Gastrocnemius medialis (tissue), 4 donors: ENCODE data around the gene NOL4L. TPM values are rescaled to one million over a fixed set of nuclear protein-coding genes. Genes with fewer than 3 reads are reported as not detected.

Experiments used
- ATAC-seq, 2 donors: fragments of 150-250 bp; one replicate each; pipeline ENCODE4 v1.9.1; 2016
- DNase-seq, 2 donors: peaks; one replicate each; pipeline ENCODE4 v3.0.0-alpha.2; 2019
- H3K27ac ChIP-seq, 4 donors: fragments of 200-600 bp; sonication (generic); 1 replicate in 1 of 4; 2 replicates in 3 of 4; pipeline ENCODE4 v1.5.1; 2016 to 2018; ENCODE audit warnings: mild to moderate bottlenecking in 2 of 4, moderate library complexity in 1 of 4
- H3K27me3 ChIP-seq, 3 donors: fragments of 200-600 bp; sonication (generic) in 2 of 3; 1 replicate in 1 of 3; 2 replicates in 2 of 3; pipeline versions ENCODE4 v1.5.1 to v1.6.0; 2016 to 2019; ENCODE audit warnings: mild to moderate bottlenecking in 1 of 3, moderate library complexity in 1 of 3
- H3K36me3 ChIP-seq, 2 donors: fragments of 200-600 bp; sonication (generic) in 1 of 2; one replicate each; pipeline ENCODE4 v1.5.1; 2017 to 2018
- H3K4me1 ChIP-seq, 2 donors: fragments of 200-600 bp; sonication (generic) in 1 of 2; one replicate each; pipeline ENCODE4 v1.5.1; 2016 to 2017; ENCODE audit warnings: mild to moderate bottlenecking in 2 of 2
- H3K4me3 ChIP-seq, 4 donors: fragments of 200-600 bp; sonication (generic) in 3 of 4; 1 replicate in 1 of 4; 2 replicates in 3 of 4; pipeline ENCODE4 v1.5.1; 2016 to 2019; ENCODE audit warnings: mild to moderate bottlenecking in 2 of 4
- H3K9me3 ChIP-seq, 3 donors: fragments of 200-600 bp; sonication (generic) in 2 of 3; 1 replicate in 1 of 3; 2 replicates in 2 of 3; pipeline ENCODE4 v1.5.1; 2016 to 2019
- POLR2A ChIP-seq, 2 donors: fragments of 450-650 bp; IDR thresholded peaks; one replicate each; pipeline ENCODE4 v1.6.1; 2017; ENCODE audit warnings: antibody characterized with exemption in 2 of 2, mild to moderate bottlenecking in 2 of 2, moderate library complexity in 2 of 2
- in situ Hi-C, 4 donors: fragments of 200-750 bp; cut with MboI; loops; one replicate each; pipeline versions ENCODE4 v1.15.0 to v1.8.0; 2017; ENCODE audit warnings: low sequenced_read_pairs in 4 of 4
- intact Hi-C: fragments of 100-400 bp; cut with DNase I; formaldehyde crosslinking; loops from one replicate; pipeline ENCODE4 v1.15.1; 2023; ENCODE audit warnings: low total_unique reads
- total RNA-seq, 4 donors: library from RNA; depleted of rRNA; stranded (reverse); fragments of >200 nt; gene quantifications; one replicate each; pipeline versions ENCODE4 v1.1.0 to v1.2.3, GENCODE V29; 2016
- TF ChIP-seq, protein P1 (sequence below), 5 experiments: fragments of 450-650 bp in 3 of 5; fragments of 200-600 bp in 2 of 5; sonication (generic) in 2 of 5; IDR thresholded peaks in 4 of 5; conservative IDR thresholded peaks in 1 of 5; 1 replicate in 4 of 5; 2 replicates in 1 of 5; pipeline ENCODE4 v1.5.1; 2016 to 2019; ENCODE audit warnings: antibody characterized with exemption in 5 of 5, mild to moderate bottlenecking in 3 of 5, moderate library complexity in 3 of 5

NOL4L gene
- total RNA-seq, 4 donors from 2014 or later: 1.4 to 1.9 (median 1.7) TPM

DNA sequence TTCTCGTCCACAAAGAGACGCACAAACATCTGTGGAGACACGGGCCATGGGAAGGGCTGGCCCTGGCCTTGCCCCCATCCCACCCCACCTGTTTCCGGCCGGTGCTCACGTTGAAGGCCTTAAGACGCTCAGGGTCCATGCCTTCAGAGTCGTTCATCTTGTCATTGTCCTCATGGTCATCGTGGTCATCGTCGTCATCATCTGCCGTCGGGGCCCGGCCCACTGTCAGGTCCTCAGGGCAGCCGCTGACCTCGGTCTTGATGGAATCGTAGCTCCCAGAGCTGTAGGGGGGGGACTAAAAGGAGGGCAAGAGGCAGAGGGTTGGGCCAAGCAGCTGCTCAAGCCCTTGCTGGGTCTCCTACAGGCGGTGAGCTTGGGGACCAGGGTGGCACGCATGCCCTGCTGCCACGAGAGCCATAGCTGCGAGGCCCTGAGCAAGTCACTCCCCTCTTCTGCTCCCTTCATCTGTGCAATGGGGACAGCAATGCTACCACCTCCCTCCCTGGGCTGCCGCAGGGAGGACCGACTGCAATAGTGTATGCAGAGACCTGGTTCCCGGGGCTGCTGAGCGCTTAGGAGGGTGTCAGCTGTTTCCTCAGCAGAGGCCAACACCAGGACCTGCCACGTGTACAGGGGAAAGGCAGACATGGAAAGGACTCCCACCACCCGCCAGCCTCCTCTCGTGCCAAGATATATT is 131.5 kb downstream of the NOL4L start:
- H3K4me1 ChIP-seq: peaks cover 9 to 13% of the 10 kb centered on the region in 2 donors
- intact Hi-C loops: no loop called here
- H3K27me3 ChIP-seq: no peaks in the 10 kb centered on the region
- no peaks in the 10 kb centered on the region for H3K36me3 ChIP-seq
- no peak for ATAC-seq
- TF ChIP-seq POLR2A (IDR thresholded peaks at IDR 0.05): no peak
- TF ChIP-seq, protein P1, sequence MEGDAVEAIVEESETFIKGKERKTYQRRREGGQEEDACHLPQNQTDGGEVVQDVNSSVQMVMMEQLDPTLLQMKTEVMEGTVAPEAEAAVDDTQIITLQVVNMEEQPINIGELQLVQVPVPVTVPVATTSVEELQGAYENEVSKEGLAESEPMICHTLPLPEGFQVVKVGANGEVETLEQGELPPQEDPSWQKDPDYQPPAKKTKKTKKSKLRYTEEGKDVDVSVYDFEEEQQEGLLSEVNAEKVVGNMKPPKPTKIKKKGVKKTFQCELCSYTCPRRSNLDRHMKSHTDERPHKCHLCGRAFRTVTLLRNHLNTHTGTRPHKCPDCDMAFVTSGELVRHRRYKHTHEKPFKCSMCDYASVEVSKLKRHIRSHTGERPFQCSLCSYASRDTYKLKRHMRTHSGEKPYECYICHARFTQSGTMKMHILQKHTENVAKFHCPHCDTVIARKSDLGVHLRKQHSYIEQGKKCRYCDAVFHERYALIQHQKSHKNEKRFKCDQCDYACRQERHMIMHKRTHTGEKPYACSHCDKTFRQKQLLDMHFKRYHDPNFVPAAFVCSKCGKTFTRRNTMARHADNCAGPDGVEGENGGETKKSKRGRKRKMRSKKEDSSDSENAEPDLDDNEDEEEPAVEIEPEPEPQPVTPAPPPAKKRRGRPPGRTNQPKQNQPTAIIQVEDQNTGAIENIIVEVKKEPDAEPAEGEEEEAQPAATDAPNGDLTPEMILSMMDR (IDR thresholded peaks at IDR 0.05 in 4 of 5, conservative IDR thresholded peaks at IDR 0.05 in 1 of 5): no peak
- no peak overlapping the region for H3K27ac ChIP-seq
- H3K4me3 ChIP-seq: no peak overlapping the region
- no peaks in the 10 kb centered on the region for H3K9me3 ChIP-seq
- in situ Hi-C loops: no loop called here
- DNase-seq: no peak

DNA sequence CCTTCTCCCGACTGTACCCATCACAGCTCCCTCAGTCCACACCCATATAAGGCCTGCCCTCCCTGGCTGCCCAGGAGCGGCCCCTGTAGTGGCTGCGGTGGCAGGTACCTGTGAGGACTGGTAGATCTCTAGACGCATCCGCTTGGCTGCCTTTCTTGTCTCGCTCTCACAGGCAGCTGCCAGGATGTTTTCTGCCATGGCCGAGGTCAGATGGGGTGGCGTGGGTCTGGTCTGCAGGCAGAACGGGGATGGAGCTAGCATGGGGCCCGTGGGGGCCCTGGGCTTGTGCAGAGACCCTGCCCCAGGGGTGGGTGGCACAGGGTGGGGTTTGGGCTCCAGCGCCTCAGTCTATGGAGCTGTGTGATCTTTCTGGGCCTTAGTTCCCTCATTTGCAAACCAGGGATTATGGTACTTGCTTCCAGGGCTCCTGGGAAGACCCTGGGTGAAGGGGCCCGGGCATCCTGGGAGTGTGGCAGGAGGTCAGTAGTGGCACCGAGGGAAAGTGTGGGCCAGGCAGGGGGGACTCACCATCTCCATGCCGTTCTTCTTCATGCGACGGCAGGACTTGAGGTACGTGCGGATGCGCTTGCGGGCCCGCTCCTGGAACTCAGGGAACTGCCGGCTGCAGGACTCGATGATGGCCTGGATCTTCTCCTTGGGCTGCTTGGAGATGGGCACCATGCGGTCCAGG is 132.2 kb downstream of the NOL4L start:
- Histone ChIP-seq H3K4me1 (peaks cover 9 to 14% of the 10 kb centered on the region in 2 donors), H3K27ac (no peak overlapping the region), H3K4me3 (no peak overlapping the region), H3K9me3 (no peaks in the 10 kb centered on the region), H3K36me3 (no peaks in the 10 kb centered on the region), H3K27me3 (no peaks in the 10 kb centered on the region)
- ATAC-seq: no peak
- in situ Hi-C loops (no loop called here), intact Hi-C loops (no loop called here)
- DNase-seq: no peak
- TF ChIP-seq, protein P1 (IDR thresholded peaks at IDR 0.05 in 4 of 5, conservative IDR thresholded peaks at IDR 0.05 in 1 of 5): no peak
- no peak for TF ChIP-seq POLR2A (IDR thresholded peaks at IDR 0.05)

DNA sequence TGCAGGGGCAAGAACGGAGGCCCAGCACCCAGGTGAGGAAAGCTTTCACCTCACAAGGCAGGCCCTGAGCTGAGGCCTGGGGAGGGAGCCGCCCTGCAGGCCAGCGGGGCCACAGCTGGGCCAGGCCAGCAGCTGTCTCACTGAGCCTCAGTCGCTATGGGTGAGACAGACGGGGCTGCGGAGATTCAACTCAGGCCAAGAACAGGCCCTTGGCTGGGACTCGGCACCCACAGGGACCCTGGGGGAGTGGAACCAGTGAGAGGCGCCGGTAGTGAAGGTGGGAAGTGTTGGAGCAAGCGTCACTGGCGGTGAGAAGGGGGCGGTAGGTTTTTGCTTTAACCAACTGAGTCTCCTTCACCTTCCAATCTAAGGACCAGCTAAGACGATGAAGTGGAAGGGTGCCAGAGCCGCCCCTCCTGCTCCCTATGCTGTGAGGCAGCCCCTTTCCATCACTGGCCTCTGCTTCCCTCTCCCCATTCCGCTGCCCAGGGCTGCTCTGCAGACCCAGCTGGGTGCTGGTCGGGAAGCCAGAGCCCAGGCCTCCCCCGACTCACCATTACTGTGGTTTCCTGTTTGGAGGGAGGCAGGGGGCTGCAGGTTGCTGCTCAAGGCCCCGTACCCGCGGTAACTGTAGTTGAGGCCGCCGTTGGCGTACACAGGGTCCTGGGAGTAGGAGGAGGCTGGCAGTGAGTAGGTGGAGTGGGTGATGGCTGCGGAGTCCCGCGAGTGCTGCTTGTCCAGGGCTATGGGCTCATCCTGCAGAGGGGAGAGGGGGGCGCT is 133.3 kb downstream of the NOL4L start:
- in situ Hi-C loops (no loop called here), intact Hi-C loops (no loop called here)
- ATAC-seq (no peak), DNase-seq (no peak)
- peaks cover 8 to 10% of the 10 kb centered on the region in 2 donors for H3K4me1 ChIP-seq
- H3K27me3 ChIP-seq: no peaks in the 10 kb centered on the region
- H3K36me3 ChIP-seq: no peaks in the 10 kb centered on the region
- TF ChIP-seq, protein P1 (IDR thresholded peaks at IDR 0.05 in 4 of 5, conservative IDR thresholded peaks at IDR 0.05 in 1 of 5): no peak
- no peak for TF ChIP-seq POLR2A (IDR thresholded peaks at IDR 0.05)
- H3K9me3 ChIP-seq: no peaks in the 10 kb centered on the region
- no peak overlapping the region for H3K27ac ChIP-seq
- no peak overlapping the region for H3K4me3 ChIP-seq

DNA sequence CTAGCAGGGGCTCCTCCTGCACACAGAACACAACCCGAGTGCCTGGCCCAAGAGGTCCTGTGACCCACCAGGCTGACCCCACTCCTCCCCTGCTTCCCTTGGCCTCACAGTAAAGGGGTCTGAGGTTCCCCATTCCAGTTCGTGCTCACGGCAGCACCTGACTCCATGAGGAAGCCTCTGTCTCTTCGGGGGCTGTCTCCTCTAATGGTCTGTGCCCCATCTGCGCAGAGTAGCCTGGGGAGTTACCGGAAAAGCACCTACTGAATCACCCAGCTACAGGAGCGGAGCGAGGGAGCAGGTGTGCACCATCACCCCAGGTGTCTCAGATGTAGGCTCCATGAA is 133.8 kb downstream of the NOL4L start:
- Histone ChIP-seq H3K4me3 (no peak overlapping the region), H3K27ac (no peak overlapping the region), H3K27me3 (no peaks in the 10 kb centered on the region), H3K36me3 (peaks cover 0 to under 1% of the 10 kb centered on the region in 2 donors), H3K9me3 (no peaks in the 10 kb centered on the region), H3K4me1 (peaks cover 11 to 12% of the 10 kb centered on the region in 2 donors)
- intact Hi-C loops: no loop called here
- in situ Hi-C loops: no loop called here
- no peak for ATAC-seq
- TF ChIP-seq, protein P1 (IDR thresholded peaks at IDR 0.05 in 4 of 5, conservative IDR thresholded peaks at IDR 0.05 in 1 of 5): no peak
- no peak for TF ChIP-seq POLR2A (IDR thresholded peaks at IDR 0.05)
- no peak for DNase-seq
